MM.1S (cell line): Measurements from ENCODE around the gene FBXW2.

Experiments used
- DNase-seq: peaks from one replicate; pipeline ENCODE4 v3.0.0-alpha.2; 2015
- H2AFZ ChIP-seq: fragments of 300-600 bp; sonication (generic); 2 replicates; pipeline ENCODE4 v1.6.0; 2016; ENCODE audit warnings: antibody characterized with exemption, low read length
- H3F3A ChIP-seq: fragments of 300-600 bp; sonication (generic); 2 replicates; pipeline ENCODE4 v1.6.1; 2016; ENCODE audit warnings: mild to moderate bottlenecking, antibody characterized with exemption, low read length, moderate library complexity, mixed read lengths; ENCODE audit not compliant: insufficient read depth
- H3K27ac ChIP-seq: fragments of 300-600 bp; sonication (generic); 2 replicates; pipeline ENCODE4 v1.5.1; 2016; ENCODE audit warnings: mild to moderate bottlenecking, low read length
- H3K27me3 ChIP-seq: fragments of 300-600 bp; sonication (generic); replicated peaks from 2 replicates; pipeline ENCODE4 v1.6.0; 2016; ENCODE audit warnings: low read length; ENCODE audit not compliant: insufficient read depth
- H3K36me3 ChIP-seq: fragments of 300-600 bp; sonication (generic); replicated peaks from 2 replicates; pipeline ENCODE4 v1.6.1; 2016; ENCODE audit warnings: mild to moderate bottlenecking, low read length, mixed read lengths; ENCODE audit not compliant: insufficient read depth
- H3K4me1 ChIP-seq: fragments of 300-600 bp; sonication (generic); 2 replicates; pipeline ENCODE4 v1.6.1; 2016; ENCODE audit warnings: low read length, mixed read lengths
- H3K4me2 ChIP-seq: fragments of 300-600 bp; sonication (generic); 2 replicates; pipeline ENCODE4 v1.6.0; 2016; ENCODE audit warnings: low read depth, low read length
- H3K4me3 ChIP-seq: fragments of 300-600 bp; sonication (generic); 2 replicates; pipeline ENCODE4 v1.5.1; 2016; ENCODE audit warnings: low read length, mixed read lengths
- H3K79me2 ChIP-seq: fragments of 300-600 bp; sonication (generic); 2 replicates; pipeline ENCODE4 v1.6.1; 2016; ENCODE audit warnings: mixed run types, low read length, mixed read lengths
- H3K9ac ChIP-seq: fragments of 300-600 bp; sonication (generic); 2 replicates; pipeline ENCODE4 v1.6.1; 2016; ENCODE audit warnings: low read length, mixed read lengths
- H3K9me2 ChIP-seq: fragments of 300-600 bp; sonication (generic); replicated peaks from 2 replicates; pipeline ENCODE4 v1.6.1; 2016; ENCODE audit warnings: mild to moderate bottlenecking, low read length, mixed read lengths; ENCODE audit not compliant: insufficient read depth
- H3K9me3 ChIP-seq: fragments of 300-600 bp; sonication (generic); replicated peaks from 2 replicates; pipeline ENCODE4 v1.6.1; 2016; ENCODE audit warnings: mild to moderate bottlenecking, low read length, mixed read lengths; ENCODE audit not compliant: insufficient read depth
- H4K20me1 ChIP-seq: fragments of 300-600 bp; sonication (generic); 2 replicates; pipeline ENCODE4 v1.6.1; 2016; ENCODE audit warnings: mild to moderate bottlenecking, low read length, moderate library complexity, mixed read lengths; ENCODE audit not compliant: insufficient read depth
- CTCF ChIP-seq: fragments of 300-600 bp; sonication (generic); IDR thresholded peaks from 2 replicates; pipeline ENCODE4 v1.5.1; 2016; ENCODE audit warnings: antibody characterized with exemption, low read length, mixed read lengths
- EZH2 ChIP-seq: fragments of 300-600 bp; sonication (generic); optimal IDR thresholded peaks from 2 replicates; pipeline ENCODE3; 2017; ENCODE audit warnings: low read depth, mild to moderate bottlenecking, antibody characterized with exemption, low read length, mixed read lengths
- EZH2phosphoT487 ChIP-seq: fragments of 300-600 bp; sonication (generic); IDR thresholded peaks from 2 replicates; pipeline ENCODE4 v1.6.1; 2018; ENCODE audit warnings: antibody characterized with exemption, low read length

FBXW2 gene

GRCh38 chr9:120715389-120715924, 77.8 kb downstream of the FBXW2 start:
- Histone ChIP-seq H3K9me2 (no peaks in the 10 kb centered on the region), H3K27ac (no peak overlapping the region), H3K27me3 (no peaks in the 10 kb centered on the region), H3K36me3 (no peaks in the 10 kb centered on the region), H4K20me1 (no peaks in the 10 kb centered on the region), H3K9ac (peak overlapping the region; percentile 63; the same call in 1 of the 2 replicates), H3K4me2 (peak overlapping the region; percentile 81), H3F3A (peaks cover 18% of the 10 kb centered on the region), H3K9me3 (no peaks in the 10 kb centered on the region), H3K4me1 (peaks cover 37% of the 10 kb centered on the region), H3K79me2 (peaks cover 21% of the 10 kb centered on the region), H2AFZ (peak overlapping the region; percentile 86), H3K4me3 (peak overlapping the region; percentile 73)
- DNase-seq: no peak
- TF ChIP-seq EZH2: no peak
- no peak for TF ChIP-seq EZH2phosphoT487
- TF ChIP-seq CTCF: no peak

DNA sequence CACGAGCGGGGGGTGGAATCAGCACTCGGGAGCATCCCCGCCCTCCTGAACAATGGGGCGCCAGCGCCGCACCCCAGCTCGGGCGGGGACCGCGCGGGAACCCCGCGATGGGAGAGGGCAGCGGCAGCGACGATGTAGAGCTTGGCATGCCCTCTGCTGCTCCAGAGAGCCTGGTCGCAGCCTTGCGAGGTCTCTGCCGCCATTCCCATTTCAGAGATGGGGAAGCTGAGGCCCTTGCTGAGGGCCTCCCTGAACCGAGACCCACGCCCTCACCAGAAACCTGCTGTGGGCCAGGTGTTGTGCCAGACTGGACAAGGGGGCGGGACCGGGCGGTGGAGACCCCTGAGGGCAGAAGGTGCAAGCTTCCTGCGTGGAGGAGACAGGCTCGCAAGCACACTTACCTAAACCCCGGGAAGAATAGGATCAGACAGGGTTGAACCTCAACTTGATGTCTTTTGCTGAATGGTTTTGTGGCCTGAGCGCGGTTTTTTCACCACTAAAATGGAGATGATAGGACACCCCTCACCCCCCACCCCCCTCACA, 78.3 kb downstream of the FBXW2 start:
- no peaks in the 10 kb centered on the region for H3K36me3 ChIP-seq
- H3K4me1 ChIP-seq: peaks cover 37% of the 10 kb centered on the region
- peaks cover 19% of the 10 kb centered on the region for H3F3A ChIP-seq
- H2AFZ ChIP-seq: peak overlapping the region; percentile 86
- H3K9ac ChIP-seq: peak overlapping the region; percentile 63
- peaks cover 23% of the 10 kb centered on the region for H3K79me2 ChIP-seq
- TF ChIP-seq EZH2phosphoT487 (no peak), CTCF (no peak), EZH2 (no peak)
- H4K20me1 ChIP-seq: no peaks in the 10 kb centered on the region
- DNase-seq: no peak
- peak overlapping the region; percentile 73 for H3K4me3 ChIP-seq
- peak overlapping the region; percentile 81 for H3K4me2 ChIP-seq
- peak overlapping the region; percentile 35; the same call in 1 of the 2 replicates for H3K27ac ChIP-seq
- H3K9me3 ChIP-seq: no peaks in the 10 kb centered on the region
- H3K27me3 ChIP-seq: no peaks in the 10 kb centered on the region
- H3K9me2 ChIP-seq: no peaks in the 10 kb centered on the region

DNA sequence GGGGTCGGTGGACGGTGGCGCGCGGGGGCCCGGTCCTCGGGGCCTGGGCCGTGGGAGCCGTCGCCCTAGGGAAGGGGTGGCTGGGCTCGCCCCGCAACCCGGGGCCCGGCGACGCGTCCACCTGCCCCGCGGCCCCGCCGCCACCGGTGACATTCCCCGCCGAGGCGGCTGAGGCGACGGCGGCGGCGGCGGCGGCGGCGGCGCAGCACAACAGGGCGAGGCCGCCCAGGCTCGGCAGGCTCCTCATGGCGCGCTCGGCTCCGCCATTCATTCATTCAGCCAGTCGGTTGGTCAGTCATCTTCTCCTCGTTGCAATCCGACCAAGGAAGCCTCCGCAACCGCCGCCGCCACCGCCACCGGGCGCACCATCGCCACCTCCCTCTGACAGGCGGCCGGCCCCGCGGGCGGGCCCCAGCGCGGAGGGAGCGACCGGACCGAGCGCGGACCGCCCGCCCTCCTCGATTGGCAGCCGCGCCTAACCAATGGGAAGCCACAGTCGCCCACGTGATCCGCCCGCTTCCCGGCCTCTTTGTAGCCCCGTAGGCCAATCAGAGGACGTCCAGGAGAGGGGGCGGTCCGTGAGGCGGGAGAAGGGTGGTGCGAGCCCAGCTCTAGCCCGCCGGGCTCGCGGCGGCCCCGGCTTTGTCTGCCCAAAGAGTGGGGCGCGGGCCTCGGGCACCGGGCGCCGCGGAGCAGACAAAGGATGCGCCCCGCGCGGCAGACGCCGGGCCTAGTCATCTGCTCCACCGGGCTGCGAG, 78.9 kb downstream of the FBXW2 start, which contains the start of gene MEGF9:
Gene MEGF9, minus strand, starts transcription at position 383 of the 758 bp plus-strand sequence. Its CDS starts 112 bp downstream, at position 271.
- Histone ChIP-seq H3K9ac (peak within 1 kb of the TSS; percentile 70), H3K4me3 (peak within 1 kb of the TSS; percentile 85), H3K9me3 (no peaks in the 10 kb centered on the region), H3K4me2 (peak within 1 kb of the TSS; percentile 81), H2AFZ (peak within 1 kb of the TSS; percentile 86), H3K9me2 (no peaks in the 10 kb centered on the region), H3K79me2 (peaks cover 29% of the 10 kb centered on the region), H3F3A (peaks cover 19% of the 10 kb centered on the region), H3K4me1 (peaks cover 37% of the 10 kb centered on the region), H3K27ac (peak within 1 kb of the TSS; percentile 35; the same call in 1 of the 2 replicates), H3K27me3 (no peaks in the 10 kb centered on the region), H3K36me3 (no peaks in the 10 kb centered on the region), H4K20me1 (no peaks in the 10 kb centered on the region)
- TF ChIP-seq EZH2: no peak
- no peak for TF ChIP-seq EZH2phosphoT487
- no peak for TF ChIP-seq CTCF
- peak; percentile 98 for DNase-seq
